SK-N-MC (cell line): ENCODE data around the gene VPS39.

Source experiments
- EZH2 ChIP-seq: fragments of 200-600 bp; sonication (generic); IDR thresholded peaks from one replicate; pipeline ENCODE4 v1.6.1; 2017; ENCODE audit warnings: antibody characterized with exemption
- POLR2AphosphoS5 ChIP-seq: IDR thresholded peaks from 2 replicates; pipeline ENCODE4 v1.6.1; 2012; ENCODE audit warnings: mild to moderate bottlenecking, low read depth, low read length, borderline replicate concordance

GRCh38 chr15:42214600-42214999 is 6.5 kb upstream of the VPS39 start:
- TF ChIP-seq EZH2 (no peak), POLR2AphosphoS5 (no peak)
